HG02840 (cell line): ENCODE data around the gene CPN1.
"Not testable (repeated sequence)": the region's sequence is repeated elsewhere in the genome, so short reads cannot be mapped to it uniquely, and the experiment has no call there.

Source experiments
- ATAC-seq: cut with Tn5 transposase; IDR thresholded peaks from one replicate; pipeline ENCODE4 v1.9.1; 2021; ENCODE audit warnings: mild to moderate bottlenecking, moderate library complexity, moderate number of reproducible peaks; ENCODE audit not compliant: unreplicated experiment, low FRiP score

The CPN1 gene

DNA sequence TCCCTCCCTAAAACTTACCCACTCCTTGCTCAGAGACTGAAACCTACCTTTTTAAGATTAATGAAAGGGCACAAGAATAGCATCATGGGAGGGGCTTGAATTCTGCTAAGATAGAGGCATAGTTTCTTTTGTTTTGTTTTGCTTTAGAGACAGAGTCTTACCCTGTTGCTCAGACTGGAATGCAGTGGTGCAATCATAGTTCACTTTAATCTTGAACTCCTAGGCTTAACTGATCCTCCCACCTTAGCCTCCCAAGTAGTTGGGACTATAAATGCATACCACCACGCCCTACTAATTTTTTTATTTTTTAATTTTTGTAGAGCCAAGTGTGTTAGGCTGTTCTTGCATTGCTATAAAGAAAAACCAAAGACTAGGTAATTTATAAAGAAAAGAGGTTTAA lies 54.3 kb downstream of the CPN1 start:
- ATAC-seq = no peak

DNA sequence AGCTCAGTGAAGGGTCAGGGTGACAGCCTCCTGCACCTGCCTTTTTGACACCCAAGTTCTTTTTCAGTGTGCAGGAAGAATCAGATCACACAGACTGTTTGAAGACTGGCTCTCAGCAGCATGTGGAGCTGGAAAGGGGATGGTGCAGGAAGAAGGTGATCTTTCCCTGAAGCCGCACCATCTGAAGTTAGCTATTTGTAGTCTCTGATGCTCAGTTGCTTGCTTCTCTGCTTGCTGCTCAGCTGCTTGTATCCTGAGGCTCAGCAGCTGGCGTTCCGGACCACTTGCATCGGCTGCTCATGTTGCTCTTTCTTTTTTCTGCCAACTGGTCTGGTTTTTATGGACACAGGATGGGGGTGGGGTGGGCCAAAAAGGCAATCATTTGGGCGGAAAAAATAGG lies 56.1 kb downstream of the CPN1 start:
- no peak for ATAC-seq

DNA sequence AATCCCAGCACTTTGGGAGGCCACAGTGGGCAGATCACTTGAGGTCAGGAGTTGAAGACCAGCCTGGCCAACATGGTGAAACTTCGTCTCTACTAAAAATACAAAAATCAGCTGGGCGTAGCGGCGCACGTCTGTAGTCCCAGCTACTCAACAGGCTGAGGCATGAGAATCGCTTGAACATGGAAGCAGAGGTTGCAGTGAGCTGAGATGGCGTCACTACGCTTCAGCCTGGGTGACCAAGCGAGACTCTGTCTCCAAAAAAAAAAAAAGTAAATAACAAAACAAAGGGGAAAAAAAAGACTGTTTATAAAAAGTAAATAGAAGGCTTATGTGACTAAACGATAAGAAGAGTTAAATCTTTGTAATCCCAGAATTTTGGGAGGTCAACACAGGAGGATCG lies 56.9 kb downstream of the CPN1 start:
- no peak for ATAC-seq

DNA sequence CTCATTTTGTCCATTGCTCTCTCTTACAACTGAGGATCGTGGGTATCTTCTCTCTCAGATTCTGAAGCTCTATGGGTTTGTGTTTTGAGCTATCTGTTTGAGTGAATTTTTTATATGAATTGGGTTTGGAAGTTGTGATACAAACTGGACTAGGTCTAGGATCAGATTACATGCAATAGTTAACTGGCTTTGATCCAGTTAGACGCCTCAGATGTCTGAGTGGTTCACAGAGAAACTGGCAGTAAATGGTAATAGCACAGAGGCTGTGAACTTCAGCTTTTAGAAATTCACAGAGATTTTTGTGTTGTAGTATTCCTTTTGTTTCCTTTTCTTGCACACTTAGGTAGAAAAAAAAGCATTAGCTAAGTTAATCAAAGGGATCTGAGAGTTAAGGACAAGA lies 59.3 kb downstream of the CPN1 start:
- no peak for ATAC-seq

DNA sequence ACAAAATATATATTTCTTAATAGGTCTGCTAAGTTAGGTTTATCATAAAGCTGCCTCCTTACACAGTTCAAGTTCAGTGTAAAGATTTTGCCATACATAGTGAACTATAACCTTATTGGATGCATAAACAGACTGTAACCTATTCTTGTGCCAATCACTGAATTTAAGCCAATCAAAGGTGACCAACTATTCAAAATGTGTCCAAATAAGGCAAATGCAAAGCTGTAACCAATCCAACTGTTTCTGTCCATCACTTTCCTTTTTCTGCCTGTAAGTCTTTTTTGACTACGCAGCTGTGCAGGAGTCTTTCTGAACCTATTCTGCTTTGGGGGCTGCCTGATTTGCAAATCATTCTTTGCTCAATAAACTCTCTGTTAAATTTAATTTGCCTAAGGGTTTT lies 60.3 kb downstream of the CPN1 start:
- ATAC-seq = no peak

DNA sequence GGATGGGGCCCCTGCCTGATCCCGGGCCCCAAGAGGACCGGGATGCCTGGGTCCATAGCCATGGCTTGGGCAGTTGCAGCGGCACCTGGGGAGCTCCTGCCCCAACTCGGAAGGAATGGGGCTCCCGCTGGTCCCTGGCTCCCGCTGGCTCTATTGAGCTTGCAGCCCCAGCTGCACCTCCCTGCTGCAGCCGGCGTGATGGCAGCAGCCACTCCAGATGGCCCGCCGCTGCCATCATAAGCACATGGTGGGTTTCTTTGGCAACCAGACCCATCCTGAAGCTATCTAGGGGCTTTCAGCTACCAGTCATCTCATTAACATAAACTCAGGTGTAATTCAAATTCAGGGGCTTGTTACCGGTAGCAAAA lies 60.8 kb downstream of the CPN1 start:
- no peak for ATAC-seq

DNA sequence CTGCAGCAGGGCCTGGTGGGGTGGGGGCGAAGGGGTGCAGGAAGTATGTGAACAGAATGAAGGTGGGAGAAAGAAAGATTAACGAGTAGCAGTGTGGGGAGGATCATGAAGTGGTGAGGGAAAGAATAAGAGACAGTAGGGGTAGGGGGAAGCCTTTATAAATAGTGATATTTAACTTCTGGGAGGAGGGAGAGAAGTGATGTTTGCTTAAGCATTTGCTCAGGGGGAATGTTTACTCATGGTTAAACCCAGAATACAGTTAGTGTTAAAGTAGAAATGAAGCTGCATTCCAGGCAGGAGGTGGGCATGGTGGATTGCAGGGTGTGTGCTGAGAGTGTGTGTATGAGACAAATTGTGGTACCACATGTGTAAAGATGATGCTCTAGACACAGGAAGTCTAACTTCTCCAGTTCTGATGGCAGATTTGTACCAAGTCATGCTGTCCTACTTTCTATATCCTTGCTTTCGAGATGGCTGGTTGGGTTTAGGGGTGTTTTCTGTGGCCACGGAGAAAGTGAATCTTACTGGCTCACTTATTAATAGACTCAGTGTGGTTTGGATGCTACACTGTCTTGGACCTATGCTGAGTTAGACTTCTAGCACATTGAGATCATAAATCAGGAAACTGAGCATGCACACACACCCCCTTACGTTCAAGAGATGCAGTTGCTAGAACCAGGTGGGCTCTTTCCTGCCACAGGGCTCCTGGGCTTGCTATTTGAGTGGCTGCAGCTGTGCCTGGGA lies 61.4 kb downstream of the CPN1 start:
- no peak for ATAC-seq

DNA sequence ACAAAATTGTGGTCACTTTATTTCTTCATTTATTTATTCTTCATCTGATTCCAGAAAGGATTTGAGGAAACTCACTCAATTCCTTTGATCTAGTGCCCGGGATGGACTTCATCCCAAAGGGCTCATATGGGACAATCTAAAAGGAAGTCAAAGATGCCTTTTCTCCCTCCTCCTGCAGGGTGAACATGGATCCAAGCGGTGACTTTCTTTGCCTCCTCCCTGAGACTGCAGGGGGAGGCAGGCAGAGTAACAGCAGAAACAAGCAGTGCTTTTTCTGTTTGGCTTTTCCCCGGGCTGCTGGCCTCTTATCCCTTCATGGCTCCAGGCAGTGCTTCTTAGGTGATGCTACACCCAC lies 61.9 kb downstream of the CPN1 start:
- ATAC-seq = no peak

DNA sequence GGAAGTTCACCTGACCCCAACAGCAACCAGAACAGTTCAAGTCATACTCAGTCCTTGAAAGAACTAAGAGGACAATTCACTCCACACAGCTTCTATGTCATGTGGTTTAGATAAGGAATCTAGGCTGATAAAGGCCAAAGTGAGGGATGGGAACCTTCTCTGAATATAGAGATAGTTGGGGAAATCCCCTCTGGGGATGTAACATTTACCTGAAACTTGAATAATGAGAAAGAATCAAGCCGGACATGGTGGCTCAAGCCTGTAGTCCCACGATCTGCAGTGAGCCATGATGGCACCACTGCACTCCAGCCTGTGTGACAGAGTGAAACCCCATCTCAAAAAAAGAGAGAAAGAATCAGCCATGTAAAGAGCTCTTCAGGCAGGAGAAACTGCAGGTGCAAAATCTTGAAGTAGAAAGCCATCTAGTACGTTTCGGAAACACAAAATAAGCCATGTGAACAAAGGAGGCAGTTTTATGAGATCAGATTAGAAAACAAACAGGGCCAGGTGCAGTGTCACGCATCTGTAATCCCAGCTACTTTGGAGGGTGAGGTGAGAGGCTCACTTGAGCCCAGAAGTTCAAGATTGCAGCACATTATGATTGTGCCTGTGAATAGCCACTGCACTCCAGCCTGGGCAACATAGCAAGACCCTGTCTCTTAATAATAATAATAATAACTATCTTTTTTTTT lies 67.5 kb downstream of the CPN1 start:
- ATAC-seq = peak; percentile 58

DNA sequence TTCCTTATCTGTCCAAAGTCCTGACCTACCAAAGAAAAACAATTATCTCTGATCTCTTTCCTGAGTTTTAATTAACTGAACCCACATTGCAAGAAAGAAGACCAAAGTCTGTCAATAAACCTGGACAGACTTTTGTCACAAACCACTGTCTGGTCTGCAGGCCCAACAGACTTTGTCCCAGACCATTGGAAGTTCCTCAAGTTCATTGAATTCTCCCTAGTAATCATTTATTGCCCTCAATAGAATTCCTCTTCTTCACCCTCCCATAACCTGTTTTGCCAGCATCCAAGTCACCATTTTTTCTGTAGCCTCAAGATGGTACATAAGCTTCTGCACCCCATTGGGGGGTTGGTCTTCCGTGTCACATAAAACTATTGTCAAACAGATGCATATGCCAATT lies 68.0 kb downstream of the CPN1 start:
- ATAC-seq = no peak

DNA sequence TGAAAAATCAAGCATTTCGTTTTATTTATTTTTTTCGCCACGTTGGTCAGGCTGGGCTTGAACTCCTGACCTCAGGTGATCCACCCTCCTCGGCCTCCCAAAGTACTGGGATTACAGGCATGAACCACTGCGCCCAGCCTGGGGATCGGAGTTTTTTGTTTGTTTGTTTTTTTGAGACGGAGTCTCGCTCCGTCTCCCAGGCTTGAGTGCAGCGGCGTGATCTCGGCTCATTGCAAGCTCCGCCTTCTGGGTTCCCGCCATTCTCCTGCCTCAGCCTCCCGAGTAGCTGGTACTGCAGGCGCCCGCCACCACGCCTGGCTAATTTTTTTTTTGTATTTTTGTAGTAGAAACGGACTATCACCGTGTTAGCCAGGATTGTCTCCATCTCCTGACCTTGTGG lies 69.8 kb downstream of the CPN1 start:
- ATAC-seq = not testable (repeated sequence)

DNA sequence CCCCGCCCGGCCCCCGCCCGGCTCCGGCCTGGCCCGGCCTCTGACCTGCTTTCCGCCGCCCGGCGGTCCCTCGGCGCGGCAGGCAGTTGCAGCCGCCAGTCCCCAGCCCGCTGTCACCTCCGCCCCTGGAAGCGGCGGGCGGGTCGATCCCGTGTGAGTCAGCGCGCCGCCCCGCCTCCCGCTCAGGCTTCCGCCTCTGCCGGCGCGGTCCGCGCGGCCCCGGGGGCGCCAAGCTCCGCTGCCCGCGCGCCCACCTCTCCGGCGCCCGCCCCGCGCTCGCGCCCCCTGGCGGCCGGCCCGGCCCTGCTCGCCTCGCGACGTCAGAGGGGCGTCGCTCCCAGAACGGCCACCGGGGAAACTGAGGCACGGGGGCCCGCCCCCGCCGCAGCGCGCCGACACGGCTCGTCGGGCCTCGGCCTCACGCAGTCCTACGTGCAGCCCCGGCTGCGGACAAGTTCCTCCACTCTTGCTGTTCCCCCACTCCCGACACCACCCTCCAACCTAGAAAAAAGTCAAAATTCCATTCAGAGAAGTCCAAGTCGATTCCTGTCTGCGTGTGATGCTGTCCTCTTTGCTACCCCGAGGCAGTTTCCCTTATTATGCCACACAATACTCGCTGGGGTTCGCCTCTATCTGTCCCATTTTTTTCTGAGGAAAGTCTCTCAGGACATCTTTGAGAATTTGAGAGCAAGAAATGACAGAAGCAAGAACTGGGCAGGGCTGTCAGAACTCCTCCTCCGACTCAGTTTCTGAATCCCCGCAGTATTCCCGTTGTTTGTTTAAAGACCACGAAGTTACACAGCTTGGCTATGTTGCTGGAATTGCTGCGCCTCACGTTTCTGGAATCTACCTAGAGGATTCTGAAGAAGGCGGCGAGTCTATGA lies 71.6 kb downstream of the CPN1 start, which contains the start of gene DNMBP:
Gene DNMBP (minus strand): TSS at position 155 of the 884 bp plus-strand sequence. CDS start 37,823 bp downstream, outside the sequence.
- ATAC-seq = peak; percentile 55

DNA sequence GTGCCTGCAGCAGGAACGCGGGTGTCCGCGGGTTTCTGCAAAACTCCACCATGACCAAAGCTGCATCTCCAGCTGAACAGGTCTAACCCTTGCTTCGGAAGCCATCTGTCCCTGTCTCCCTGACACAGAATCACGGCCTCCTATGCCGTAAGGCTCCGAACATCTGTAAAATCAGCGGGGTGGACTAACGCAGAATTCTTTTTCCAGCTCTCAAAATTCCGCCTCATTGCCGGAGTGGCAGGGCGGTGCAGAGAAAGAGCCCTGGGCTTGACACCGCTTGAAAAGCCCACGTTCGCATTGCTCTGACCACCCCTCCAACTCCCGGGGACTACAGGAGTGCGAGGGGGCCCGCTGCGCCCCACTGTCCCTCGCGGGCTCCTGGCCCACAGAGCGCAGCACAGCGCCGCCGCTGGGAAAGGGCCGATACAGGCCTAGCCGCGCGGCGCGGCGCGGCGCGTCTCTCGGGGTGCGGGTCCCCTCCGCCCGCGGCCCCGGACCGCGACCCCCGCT lies 72.3 kb downstream of the CPN1 start:
- peak; percentile 51 for ATAC-seq

DNA sequence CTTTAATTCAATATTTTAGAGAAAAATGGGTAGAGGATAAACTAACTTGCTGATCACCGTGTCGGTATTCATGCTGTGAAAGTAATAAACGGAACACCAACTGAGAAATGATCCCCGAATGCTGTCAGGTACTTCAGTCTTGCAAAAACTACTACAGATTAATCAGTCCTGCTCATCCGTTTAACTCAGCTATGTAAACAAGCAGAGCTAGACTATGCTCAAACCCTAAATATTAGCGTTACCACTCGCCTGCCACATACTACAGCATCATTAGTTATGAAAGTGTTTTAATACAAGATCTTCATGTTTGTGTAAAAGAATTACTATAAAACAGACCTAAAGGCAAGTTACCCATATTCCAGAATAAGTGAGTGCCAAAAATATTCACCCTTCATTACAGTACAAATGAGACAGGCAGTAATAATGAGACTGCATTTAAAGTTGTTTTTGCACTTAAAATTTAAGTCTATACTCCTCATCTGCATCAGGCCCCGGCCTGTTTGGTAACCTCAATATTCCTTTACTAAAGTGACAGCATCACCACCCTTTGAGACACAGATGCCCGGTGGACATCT lies 72.9 kb downstream of the CPN1 start:
- no peak for ATAC-seq

DNA sequence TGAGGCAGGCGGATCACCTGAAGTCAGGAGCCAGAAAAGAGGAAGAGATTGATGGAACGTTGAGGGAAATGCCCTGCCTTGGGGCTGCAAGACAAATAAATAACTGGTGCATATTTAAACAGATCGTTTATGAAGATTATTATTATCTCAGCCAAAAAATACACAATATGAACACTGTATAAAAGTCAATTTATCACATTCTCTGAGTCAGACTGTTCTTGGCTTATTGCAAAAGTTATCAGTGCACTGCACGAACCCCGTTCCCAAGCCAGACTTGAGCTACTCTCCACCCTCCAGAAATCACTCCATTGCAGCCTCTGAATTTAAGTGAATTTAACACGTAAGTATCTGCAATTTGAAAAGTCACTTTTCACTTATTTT lies 73.5 kb downstream of the CPN1 start:
- no peak for ATAC-seq

DNA sequence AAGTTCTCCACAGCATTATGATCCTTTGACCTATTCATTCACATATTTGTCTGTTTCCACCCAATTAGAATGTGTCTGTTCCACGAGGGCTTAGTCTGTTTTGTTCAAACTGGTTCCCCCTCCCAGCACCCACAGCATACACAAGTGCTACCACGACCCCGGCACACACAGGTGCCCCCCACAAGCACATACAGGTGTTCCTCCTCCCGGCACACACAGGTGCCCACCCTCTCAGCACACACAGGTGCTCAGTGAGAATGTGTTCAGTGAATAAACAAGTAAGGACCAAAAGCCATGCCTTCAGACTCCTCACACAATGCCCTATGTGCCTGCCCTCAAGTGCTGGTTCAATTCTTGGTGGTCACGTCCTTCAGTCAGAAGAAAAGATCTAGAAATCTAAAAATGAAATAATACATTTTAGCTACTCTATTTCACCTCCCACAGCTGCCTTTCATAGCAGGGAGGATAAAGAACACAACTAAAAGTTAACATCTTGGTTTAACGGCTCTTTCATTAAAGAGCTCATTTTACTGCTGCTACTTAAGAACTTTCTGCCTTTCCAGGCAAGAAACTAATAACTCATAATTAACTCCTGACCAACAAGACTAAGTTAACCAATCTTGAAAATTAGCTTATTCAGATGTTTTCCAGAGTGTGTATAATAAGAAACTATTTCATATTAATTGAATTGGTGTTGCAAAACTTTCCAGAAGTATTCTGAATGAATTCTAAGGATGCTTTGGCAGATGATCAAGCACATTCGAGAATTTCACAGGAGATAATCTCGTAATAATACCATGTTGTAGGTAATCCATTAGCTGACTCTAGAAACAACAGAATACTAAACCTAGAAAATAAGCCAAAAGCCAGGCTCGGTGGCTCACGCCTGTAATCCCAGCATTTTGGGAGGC lies 74.2 kb downstream of the CPN1 start:
- ATAC-seq = no peak

DNA sequence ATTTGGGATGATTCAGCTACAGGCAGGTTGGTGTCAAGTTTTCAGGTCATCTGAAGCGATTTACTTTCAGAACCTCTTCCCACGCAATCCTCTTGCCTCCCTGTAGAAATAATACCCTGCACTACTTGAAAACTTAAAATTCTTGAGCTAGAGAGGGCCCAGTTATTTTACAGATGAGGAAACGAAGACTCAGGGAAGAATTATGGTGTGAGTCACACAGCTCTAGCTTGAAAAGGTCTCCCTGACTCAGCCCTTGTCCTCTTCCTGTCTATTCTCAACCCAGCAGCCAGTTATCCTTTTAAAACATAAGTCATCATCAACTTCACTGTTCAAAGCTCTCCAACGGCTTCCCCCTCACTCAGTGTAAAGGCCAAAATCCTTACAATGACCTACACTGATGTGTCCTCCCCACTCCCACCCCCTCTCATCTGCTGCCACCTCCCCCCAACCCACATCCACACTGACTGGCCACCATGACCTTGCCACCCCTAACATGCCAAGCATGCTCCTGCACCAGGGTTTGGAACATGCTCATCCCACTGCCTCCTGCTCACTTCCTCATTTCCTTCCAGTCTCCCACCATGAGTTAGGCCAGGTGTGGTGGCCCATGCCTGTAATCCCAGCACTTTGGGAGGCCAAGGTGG lies 75.3 kb downstream of the CPN1 start:
- ATAC-seq = no peak

DNA sequence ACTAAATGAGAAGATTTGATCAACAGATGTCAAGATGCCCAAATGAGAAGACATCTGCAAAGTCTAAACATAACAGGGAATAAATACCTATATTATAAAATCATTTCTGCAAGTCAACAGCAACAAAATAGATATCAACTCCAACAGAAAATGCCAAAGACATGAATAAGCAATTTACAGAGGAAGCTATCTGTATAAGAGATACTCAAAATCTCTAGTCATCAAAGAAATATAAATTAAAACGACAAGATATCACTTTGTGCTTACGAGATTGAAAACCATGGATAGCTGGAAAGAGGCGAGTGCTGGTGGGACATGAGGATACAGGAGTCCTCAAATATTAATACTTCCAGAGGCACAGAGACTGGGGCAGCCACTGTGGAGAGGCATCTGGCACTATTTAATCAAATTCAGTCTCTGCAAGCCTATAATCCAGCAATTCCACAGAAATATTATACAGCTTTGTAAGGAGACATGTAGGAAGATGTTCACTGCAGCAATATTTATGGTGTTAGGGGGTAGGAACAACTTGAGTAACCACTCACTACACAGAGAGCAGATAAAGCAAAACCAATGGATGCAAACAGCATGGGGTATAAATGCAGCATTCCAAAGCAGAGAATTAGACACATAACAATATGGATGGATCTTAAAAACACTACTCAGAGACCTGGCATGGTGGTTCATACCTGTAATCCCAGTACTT lies 76.7 kb downstream of the CPN1 start:
- no peak for ATAC-seq
